Smooth muscle cell (in vitro differentiated cells): ENCODE data around the gene ZNF789. TPM values are rescaled to one million over a fixed set of nuclear protein-coding genes. Genes with fewer than 3 reads are reported as not detected.

Experiments used
- DNase-seq: peaks from one replicate; lab custom pipeline; 2025; ENCODE audit not compliant: unreplicated experiment; lab: John Stamatoyannopoulos, UW
- H2AFZ ChIP-seq: fragments of 200-600 bp; sonication (generic); 2 replicates; pipeline ENCODE4 v1.6.0; 2016; ENCODE audit warnings: antibody characterized with exemption, low read depth, mild to moderate bottlenecking
- H3F3A ChIP-seq: fragments of 200-600 bp; sonication (generic); 2 replicates; pipeline ENCODE4 v1.6.0; 2017; ENCODE audit warnings: antibody characterized with exemption, low read depth
- H3K27ac ChIP-seq: fragments of 200-600 bp; sonication (generic); 2 replicates; pipeline ENCODE4 v1.5.1; 2016; ENCODE audit warnings: low read depth, mild to moderate bottlenecking
- H3K27me3 ChIP-seq: fragments of 200-600 bp; sonication (generic); 2 replicates; pipeline ENCODE4 v1.6.1; 2016; ENCODE audit warnings: low read depth, mild to moderate bottlenecking
- H3K36me3 ChIP-seq: fragments of 200-600 bp; sonication (generic); 2 replicates; pipeline ENCODE4 v1.5.1; 2016; ENCODE audit warnings: low read depth
- H3K4me1 ChIP-seq: fragments of 200-600 bp; sonication (generic); 2 replicates; pipeline ENCODE4 v1.5.1; 2016; ENCODE audit warnings: low read depth
- H3K4me2 ChIP-seq: fragments of 200-600 bp; sonication (generic); 2 replicates; pipeline ENCODE4 v1.6.0; 2016; ENCODE audit warnings: mild to moderate bottlenecking
- H3K4me3 ChIP-seq: fragments of 200-600 bp; sonication (generic); 2 replicates; pipeline ENCODE4 v1.5.1; 2016; ENCODE audit warnings: mild to moderate bottlenecking
- H3K79me2 ChIP-seq: fragments of 200-600 bp; sonication (generic); 2 replicates; pipeline ENCODE4 v1.6.0; 2016; ENCODE audit warnings: low read depth, mild to moderate bottlenecking
- H3K9ac ChIP-seq: fragments of 200-600 bp; sonication (generic); 2 replicates; pipeline ENCODE4 v1.6.0; 2016; ENCODE audit warnings: low read depth
- H3K9me3 ChIP-seq: fragments of 200-600 bp; sonication (generic); replicated peaks from 2 replicates; pipeline ENCODE4 v1.5.1; 2016; ENCODE audit warnings: low read depth
- H4K20me1 ChIP-seq: fragments of 200-600 bp; sonication (generic); 2 replicates; pipeline ENCODE4 v1.6.0; 2016; ENCODE audit warnings: low read depth
- CTCF ChIP-seq: fragments of 200-600 bp; sonication (generic); IDR thresholded peaks from 2 replicates; pipeline ENCODE4 v1.5.1; 2017; ENCODE audit warnings: borderline replicate concordance, mild to moderate bottlenecking, antibody characterized with exemption; ENCODE audit not compliant: insufficient read depth, poor library complexity, severe bottlenecking
- WGBS: methylation state at CpG from one replicate; pipeline ENCODE4 v1.1.7; 2016; ENCODE audit warnings: low lambda C conversion rate; 5-methylcytosine and 5-hydroxymethylcytosine counted together
- polyA plus RNA-seq: library from polyadenylated mRNA; unstranded; fragments of >200 nt; fragmentation: Nextera tagmentation; extraction: Ambion mirVana; gene quantifications from 2 replicates; pipeline ENCODE4 v1.2.1, GENCODE V29; 2016
- total RNA-seq: library from RNA; depleted of rRNA; stranded (reverse); fragments of >200 nt; gene quantifications from 2 replicates; pipeline ENCODE4 v1.2.3, GENCODE V29; 2014

Gene ZNF789
- total and polyA plus RNA-seq, 2 experiments from 2014 or later = 2.2 to 2.5 TPM

GRCh38 chr7:99447943-99448342, 24.7 kb upstream of the ZNF789 start:
- Histone ChIP-seq H3K4me3 (no peak overlapping the region), H3K27ac (no peak overlapping the region), H3K27me3 (no peaks in the 10 kb centered on the region), H4K20me1 (peaks cover 19% of the 10 kb centered on the region), H3K9ac (no peak overlapping the region), H3F3A (no peaks in the 10 kb centered on the region), H3K4me2 (no peak overlapping the region), H2AFZ (no peak overlapping the region), H3K9me3 (no peaks in the 10 kb centered on the region), H3K79me2 (no peaks in the 10 kb centered on the region), H3K4me1 (no peaks in the 10 kb centered on the region), H3K36me3 (peaks cover 5% of the 10 kb centered on the region)
- whole genome bisulfite sequencing = 98% methylated on average over 10 of the region's 10 CpGs
- no peak for DNase-seq
- TF ChIP-seq CTCF = no peak

DNA sequence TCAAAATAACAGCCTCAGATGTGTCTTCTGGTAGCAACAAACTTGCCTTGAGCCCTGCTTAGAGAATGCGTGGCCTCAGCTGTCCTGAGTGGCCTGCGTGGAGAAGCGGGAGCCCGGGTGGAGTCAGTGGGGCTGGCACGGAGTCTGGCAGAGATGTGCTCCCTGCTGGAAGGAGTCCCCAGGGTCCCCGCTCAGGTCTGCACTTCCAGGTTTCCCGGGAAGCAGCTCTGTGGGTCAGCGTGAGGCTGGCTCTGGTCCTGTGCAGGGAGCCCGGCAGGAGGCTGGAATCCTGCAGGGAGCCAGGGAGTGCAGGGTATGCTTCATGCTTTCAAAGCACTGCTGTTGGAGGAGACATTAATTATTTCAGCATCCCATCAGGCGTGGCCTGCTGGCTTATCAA, 23.8 kb upstream of the ZNF789 start:
- no peaks in the 10 kb centered on the region for H3K79me2 ChIP-seq
- no peak overlapping the region for H3K4me2 ChIP-seq
- H3K36me3 ChIP-seq = peaks cover 5% of the 10 kb centered on the region
- H3F3A ChIP-seq = no peaks in the 10 kb centered on the region
- H3K9ac ChIP-seq = no peak overlapping the region
- H3K9me3 ChIP-seq = no peaks in the 10 kb centered on the region
- WGBS = 96% methylated on average over 10 of the region's 10 CpGs
- H2AFZ ChIP-seq = no peak overlapping the region
- H4K20me1 ChIP-seq = peaks cover 19% of the 10 kb centered on the region
- no peak for TF ChIP-seq CTCF
- no peak for DNase-seq
- no peaks in the 10 kb centered on the region for H3K4me1 ChIP-seq
- no peak overlapping the region for H3K4me3 ChIP-seq
- no peaks in the 10 kb centered on the region for H3K27me3 ChIP-seq
- no peak overlapping the region for H3K27ac ChIP-seq

GRCh38 chr7:99449326-99449725, 23.4 kb upstream of the ZNF789 start:
- H3K9ac ChIP-seq = no peak overlapping the region

More at GRCh38 chr7:99449326-99449725, 23.4 kb upstream of the ZNF789 start:
- H3K9me3 ChIP-seq = no peaks in the 10 kb centered on the region
- H3K4me3 ChIP-seq = no peak overlapping the region
- H3K79me2 ChIP-seq = no peaks in the 10 kb centered on the region
- no peaks in the 10 kb centered on the region for H3K27me3 ChIP-seq
- no peak overlapping the region for H2AFZ ChIP-seq
- TF ChIP-seq CTCF = no peak
- no peak for DNase-seq
- 97% methylated on average over 5 of the region's 5 CpGs for WGBS
- no peaks in the 10 kb centered on the region for H3K4me1 ChIP-seq
- H3K36me3 ChIP-seq = peaks cover 5% of the 10 kb centered on the region
- H3K27ac ChIP-seq = no peak overlapping the region
- H4K20me1 ChIP-seq = peaks cover 19% of the 10 kb centered on the region
- H3F3A ChIP-seq = no peaks in the 10 kb centered on the region
- H3K4me2 ChIP-seq = no peak overlapping the region
